ENCODE results near the gene SV2C. TPM values are rescaled to one million over a fixed set of nuclear protein-coding genes. Genes with fewer than 3 reads are reported as not detected.
"Not testable (repeated sequence)": the region's sequence is repeated elsewhere in the genome, so short reads cannot be mapped to it uniquely, and the experiment has no call there.

SV2C gene, protein sequence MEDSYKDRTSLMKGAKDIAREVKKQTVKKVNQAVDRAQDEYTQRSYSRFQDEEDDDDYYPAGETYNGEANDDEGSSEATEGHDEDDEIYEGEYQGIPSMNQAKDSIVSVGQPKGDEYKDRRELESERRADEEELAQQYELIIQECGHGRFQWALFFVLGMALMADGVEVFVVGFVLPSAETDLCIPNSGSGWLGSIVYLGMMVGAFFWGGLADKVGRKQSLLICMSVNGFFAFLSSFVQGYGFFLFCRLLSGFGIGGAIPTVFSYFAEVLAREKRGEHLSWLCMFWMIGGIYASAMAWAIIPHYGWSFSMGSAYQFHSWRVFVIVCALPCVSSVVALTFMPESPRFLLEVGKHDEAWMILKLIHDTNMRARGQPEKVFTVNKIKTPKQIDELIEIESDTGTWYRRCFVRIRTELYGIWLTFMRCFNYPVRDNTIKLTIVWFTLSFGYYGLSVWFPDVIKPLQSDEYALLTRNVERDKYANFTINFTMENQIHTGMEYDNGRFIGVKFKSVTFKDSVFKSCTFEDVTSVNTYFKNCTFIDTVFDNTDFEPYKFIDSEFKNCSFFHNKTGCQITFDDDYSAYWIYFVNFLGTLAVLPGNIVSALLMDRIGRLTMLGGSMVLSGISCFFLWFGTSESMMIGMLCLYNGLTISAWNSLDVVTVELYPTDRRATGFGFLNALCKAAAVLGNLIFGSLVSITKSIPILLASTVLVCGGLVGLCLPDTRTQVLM
- total RNA-seq, result not detected

DNA sequence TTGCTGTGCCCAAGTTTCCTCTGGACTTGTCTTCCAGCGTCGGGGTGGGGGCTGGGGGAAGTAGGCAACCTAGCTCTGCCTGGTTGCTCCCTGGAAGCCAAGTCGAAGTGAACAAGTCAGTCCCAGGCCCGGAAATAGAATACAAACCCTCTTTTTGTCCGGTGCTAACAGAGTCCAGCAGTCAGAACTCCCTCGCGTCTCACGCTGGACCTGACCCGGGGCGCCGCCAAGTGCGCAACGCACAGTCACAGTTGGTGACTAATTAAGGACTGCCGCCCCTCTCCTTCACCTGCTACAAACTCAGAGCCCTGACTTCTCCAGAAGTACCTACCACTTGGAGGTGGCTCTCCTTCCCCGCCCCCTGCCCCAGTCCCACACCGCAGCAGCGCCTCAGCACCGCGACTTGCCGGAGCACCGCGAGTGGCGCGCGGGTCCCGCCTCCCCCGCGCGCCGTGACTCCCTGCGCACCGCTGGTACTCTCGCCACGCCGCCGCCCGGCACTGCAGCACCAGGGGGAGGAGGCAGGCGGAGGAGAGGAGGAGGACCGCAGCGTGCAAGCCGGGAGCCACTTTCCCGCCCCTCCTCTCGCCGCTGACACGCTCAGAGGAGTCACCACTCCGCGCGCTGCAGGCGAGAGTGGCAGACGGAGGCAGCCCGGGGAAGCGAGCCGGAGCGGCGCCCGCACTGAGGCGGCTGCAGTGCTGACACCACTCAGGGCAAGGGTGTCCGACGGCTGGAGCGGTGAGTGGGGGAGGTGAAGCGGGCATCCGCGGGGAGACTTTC lies at the start of gene SV2C:
Gene SV2C, plus strand, starts transcription at position 612 of the 783 bp plus-strand sequence. CDS start 48,368 bp downstream, outside the sequence.
- H3K9me3 Mint-ChIP-seq, result no peaks in the 10 kb centered on the region
- peak within 1 kb of the TSS; percentile 71 for H3K4me3 Mint-ChIP-seq
- DNase-seq, result peak; percentile 52
- H3K36me3 Mint-ChIP-seq, result no peaks in the 10 kb centered on the region
- peaks cover 24% of the 10 kb centered on the region for H3K4me1 Mint-ChIP-seq
- H3K27me3 Mint-ChIP-seq, result peaks cover 88% of the 10 kb centered on the region
- no peak within 1 kb of the TSS for H3K27ac Mint-ChIP-seq

DNA sequence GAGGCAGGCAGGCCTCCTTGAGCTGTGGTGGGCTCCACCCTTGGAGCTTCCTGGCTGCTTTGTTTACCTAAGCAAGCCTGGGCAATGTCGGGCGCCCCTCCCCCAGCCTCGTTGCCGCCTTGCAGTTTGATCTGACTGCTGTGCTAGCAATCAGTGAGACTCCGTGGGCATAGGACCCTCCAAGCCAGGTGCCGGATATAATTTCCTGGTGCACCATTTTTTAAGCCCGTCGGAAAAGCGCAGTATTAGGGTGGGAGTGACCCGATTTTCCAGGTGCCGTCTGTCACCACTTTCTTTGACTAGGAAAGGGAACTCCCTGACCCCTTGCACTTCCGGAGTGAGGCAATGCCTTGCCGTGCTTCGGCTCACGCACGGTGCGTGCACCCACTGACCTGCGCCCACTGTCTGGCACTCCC lies 45.4 kb upstream of the SV2C start:
- not testable (repeated sequence) for DNase-seq, H3K9me3 Mint-ChIP-seq, H3K27ac Mint-ChIP-seq, H3K4me1 Mint-ChIP-seq, H3K36me3 Mint-ChIP-seq
- H3K4me3 Mint-ChIP-seq, result peak overlapping the region; percentile 3
- peaks cover 36% of the 10 kb centered on the region for H3K27me3 Mint-ChIP-seq

DNA sequence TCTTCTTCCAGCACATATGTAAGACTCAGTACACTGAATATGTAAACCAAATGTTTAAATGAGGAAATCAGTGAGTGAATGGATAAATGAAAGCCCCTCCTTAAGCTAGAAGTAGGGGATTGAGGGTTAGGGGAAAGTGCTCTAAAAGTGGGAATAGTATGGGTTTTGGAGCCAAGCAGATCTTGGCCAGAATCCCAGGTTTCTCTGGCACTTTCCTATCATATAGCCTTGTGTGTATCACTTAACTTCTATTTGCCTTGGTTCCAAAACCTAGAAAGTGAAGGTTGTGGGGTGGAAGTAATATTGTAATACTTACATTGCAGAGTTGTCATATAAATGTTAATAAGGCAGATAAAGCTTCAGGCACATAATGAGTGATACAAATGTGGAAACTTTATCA lies 45.0 kb upstream of the SV2C start:
- Mint-ChIP-seq H3K27me3 (peaks cover 36% of the 10 kb centered on the region), H3K4me1 (peaks cover 5% of the 10 kb centered on the region), H3K27ac (no peak overlapping the region), H3K4me3 (peak overlapping the region; percentile 3), H3K36me3 (no peaks in the 10 kb centered on the region), H3K9me3 (peaks cover 1% of the 10 kb centered on the region)
- no peak for DNase-seq

DNA sequence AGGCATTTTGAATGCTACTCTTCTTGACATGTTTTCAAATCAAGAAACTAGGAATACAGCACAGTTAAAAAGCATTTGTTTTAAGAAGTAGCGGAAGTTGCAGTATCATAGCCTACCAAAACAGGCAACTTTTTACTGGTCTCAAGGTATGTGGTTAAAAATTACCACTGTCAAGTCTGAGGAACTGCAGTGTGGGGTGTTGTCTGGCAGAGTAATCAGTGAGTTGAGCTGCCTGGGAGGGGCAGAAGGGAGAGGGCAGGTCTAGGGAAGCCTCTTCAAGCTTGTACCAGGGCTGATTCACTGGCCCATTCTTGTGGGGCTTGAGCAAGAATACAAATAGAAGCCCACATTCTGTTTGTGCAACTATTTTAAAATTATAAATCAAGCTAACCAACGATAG lies 42.4 kb upstream of the SV2C start:
- peaks cover 1% of the 10 kb centered on the region for H3K9me3 Mint-ChIP-seq
- no peaks in the 10 kb centered on the region for H3K36me3 Mint-ChIP-seq
- H3K4me1 Mint-ChIP-seq, result peaks cover 5% of the 10 kb centered on the region
- H3K27me3 Mint-ChIP-seq, result peaks cover 25% of the 10 kb centered on the region
- no peak overlapping the region for H3K27ac Mint-ChIP-seq
- no peak for DNase-seq
- no peak overlapping the region for H3K4me3 Mint-ChIP-seq

DNA sequence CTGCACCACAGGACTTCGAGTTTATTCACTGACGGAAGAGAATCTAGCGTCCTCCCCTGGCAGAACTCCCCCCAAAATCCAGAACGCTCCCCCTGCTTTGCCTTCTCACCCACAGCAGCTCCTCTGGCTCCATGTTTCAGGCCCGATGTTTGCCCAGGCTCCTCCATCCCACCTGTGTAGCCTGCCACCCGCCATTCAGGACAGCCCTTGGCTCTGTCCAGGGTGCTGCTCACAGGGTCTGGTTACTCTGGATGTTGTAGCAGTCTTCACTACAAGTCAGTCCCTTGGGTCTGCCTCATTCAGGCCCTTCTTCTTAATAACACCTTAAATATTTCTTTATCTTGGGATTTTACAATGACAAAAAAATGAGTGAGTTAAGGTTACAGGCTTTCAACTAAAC lies 41.3 kb upstream of the SV2C start:
- H3K4me1 Mint-ChIP-seq, result peaks cover 5% of the 10 kb centered on the region
- no peak for DNase-seq
- H3K27ac Mint-ChIP-seq, result no peak overlapping the region
- no peaks in the 10 kb centered on the region for H3K36me3 Mint-ChIP-seq
- H3K9me3 Mint-ChIP-seq, result no peaks in the 10 kb centered on the region
- peaks cover 26% of the 10 kb centered on the region for H3K27me3 Mint-ChIP-seq
- no peak overlapping the region for H3K4me3 Mint-ChIP-seq

DNA sequence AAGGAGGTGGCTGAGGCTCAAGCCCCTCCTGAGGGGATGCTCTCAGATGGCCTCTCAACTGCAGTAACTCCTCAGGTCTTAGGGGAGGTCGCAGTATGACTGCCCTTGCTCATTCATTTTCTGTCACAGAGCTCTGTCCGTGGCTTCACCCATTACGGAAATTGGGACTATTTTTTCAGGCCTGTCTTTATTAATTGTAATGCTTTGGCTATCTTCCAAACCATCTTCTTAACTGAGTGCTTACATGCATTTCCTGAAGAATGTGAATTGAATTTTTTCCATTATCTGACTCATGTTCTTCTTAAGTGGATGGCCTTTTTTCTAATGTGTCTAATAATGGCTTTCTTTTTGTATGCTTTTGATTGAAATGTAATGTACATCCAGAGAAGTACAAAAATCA lies 36.4 kb upstream of the SV2C start:
- H3K9me3 Mint-ChIP-seq, result no peaks in the 10 kb centered on the region
- H3K4me3 Mint-ChIP-seq, result no peak overlapping the region
- H3K27me3 Mint-ChIP-seq, result peaks cover 17% of the 10 kb centered on the region
- no peaks in the 10 kb centered on the region for H3K4me1 Mint-ChIP-seq
- no peak for DNase-seq
- H3K27ac Mint-ChIP-seq, result no peak overlapping the region
- H3K36me3 Mint-ChIP-seq, result no peaks in the 10 kb centered on the region

DNA sequence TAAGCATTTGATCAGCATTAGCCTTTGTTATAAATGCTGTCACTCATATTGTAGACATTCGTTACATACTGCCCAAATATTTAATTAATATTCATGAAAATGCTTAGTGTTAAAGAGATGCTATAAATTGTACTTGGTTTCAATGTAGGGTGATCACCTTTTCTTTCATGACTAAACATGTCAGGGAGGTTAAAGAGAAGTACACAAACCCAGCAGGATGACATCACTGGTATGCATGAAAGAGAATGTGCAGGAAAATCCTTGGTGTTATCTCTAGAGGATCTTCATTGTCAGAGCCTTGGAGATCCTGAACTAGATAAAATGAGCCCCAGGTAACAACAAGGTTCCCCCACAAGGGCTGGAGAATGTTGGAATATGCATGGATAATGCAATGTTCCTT lies 33.0 kb upstream of the SV2C start:
- DNase-seq, result no peak
- Mint-ChIP-seq H3K9me3 (no peaks in the 10 kb centered on the region), H3K27ac (no peak overlapping the region), H3K36me3 (no peaks in the 10 kb centered on the region), H3K4me1 (no peaks in the 10 kb centered on the region), H3K27me3 (peaks cover 25% of the 10 kb centered on the region), H3K4me3 (no peak overlapping the region)

DNA sequence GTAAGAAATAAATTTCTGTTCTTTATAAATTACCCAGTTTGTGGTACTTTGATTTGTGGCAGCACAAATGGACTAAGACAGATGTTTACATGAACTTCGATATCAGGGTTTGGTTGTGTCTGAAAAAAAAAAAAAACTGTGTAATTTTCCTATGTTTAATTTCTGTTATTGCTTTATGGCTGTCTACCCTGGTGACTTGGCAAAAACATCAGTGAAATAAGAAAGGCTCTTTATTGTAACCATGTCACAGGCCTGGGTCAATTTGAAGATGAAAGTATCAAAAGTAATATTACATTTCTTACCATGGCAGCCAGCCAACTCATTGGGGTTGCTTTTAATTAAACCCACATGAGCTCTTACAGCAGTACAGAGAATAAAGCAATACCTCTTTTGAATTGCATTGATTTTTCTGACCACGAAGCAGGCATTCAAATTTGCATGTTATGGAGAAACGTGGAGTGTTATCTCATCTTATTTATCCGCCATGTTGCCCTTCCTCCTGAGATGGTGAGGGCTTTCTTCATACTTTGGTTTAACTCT lies 20.6 kb upstream of the SV2C start:
- Mint-ChIP-seq H3K9me3 (no peaks in the 10 kb centered on the region), H3K4me3 (no peak overlapping the region), H3K27ac (no peak overlapping the region), H3K27me3 (peaks cover 12% of the 10 kb centered on the region), H3K36me3 (no peaks in the 10 kb centered on the region), H3K4me1 (no peaks in the 10 kb centered on the region)
- DNase-seq, result no peak

DNA sequence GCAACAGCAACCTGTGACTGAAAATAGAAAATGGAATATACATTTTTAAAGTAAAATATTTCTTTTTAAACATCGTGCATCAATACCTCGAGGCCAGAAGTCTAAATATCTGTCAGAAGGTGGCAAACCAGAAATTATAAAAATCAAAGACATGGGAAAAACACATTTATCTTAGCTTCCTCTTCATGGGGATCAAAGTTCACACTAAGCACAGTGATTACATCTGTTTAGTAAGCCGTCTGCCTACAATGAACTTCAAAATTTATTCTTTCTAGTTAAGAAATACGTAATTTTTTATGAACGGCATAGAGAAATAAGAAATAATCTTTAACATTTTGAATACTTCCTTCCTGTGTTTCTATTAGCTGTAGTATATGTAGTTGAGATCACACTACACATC lies 17.9 kb upstream of the SV2C start:
- no peak for DNase-seq
- Mint-ChIP-seq H3K4me3 (no peak overlapping the region), H3K9me3 (no peaks in the 10 kb centered on the region), H3K27ac (no peak overlapping the region), H3K36me3 (no peaks in the 10 kb centered on the region), H3K27me3 (peaks cover 15% of the 10 kb centered on the region), H3K4me1 (no peaks in the 10 kb centered on the region)

DNA sequence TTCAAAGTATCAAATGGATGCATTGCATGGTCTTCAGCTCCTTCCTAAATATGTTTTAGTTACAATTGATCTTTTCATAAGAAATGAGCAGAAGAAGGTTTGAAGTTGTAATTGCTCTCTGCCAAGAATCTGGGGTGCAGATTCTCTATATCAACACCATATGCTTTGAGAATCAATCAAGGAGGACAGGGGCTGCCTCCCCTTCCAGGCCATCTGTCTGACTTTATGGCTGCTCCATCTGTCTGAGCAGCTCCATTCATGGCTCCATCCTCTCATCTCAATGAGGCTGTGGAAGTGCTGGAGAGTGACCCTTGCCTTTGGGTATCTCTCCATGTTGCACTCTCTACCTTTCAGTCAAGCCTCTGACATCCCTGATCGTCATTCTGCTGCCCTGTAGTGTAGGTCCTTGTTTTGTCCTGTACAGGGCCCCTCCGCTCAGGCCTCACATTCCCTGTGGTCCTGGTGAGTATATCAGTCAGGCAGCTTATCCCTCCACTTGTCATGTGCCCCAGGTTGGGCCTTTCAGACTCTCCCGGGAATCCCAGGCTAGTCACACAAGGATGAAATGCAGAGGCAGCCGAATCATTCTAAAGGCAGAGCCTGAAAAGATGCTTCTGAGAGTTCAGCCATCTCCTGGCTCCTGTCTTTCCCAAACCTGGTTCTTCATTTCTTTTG lies 14.0 kb upstream of the SV2C start:
- H3K4me3 Mint-ChIP-seq, result no peak overlapping the region
- DNase-seq, result no peak
- no peak overlapping the region for H3K27ac Mint-ChIP-seq
- no peaks in the 10 kb centered on the region for H3K4me1 Mint-ChIP-seq
- no peaks in the 10 kb centered on the region for H3K9me3 Mint-ChIP-seq
- H3K36me3 Mint-ChIP-seq, result no peaks in the 10 kb centered on the region
- peaks cover 28% of the 10 kb centered on the region for H3K27me3 Mint-ChIP-seq

DNA sequence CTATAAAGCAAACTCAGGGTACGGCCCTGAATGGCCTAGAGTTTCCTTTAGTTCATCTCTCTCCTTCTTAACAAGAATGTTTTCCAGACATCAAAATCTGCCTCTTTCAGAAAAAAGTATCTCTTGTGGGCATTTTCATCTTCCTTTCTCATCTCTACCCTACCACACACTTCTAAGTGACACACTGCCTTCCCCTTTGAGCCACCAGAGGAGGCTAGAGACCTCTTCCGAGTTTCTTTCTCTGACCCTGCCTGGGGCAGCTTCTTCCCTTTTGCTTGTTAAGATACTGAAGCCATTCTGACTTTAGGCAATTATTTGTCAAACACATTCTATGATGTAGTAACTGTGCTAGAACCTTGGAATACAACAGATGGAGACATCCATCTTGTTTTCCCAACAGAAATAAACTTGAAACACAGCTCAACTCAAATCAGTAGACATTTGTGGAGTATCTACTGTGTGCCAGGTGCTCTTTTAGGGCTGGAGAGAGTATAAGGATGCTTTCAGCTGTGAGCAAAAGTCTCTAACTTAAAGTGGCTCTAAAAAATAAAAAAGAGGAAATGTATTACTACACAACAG lies 8.6 kb upstream of the SV2C start:
- H3K4me1 Mint-ChIP-seq, result no peaks in the 10 kb centered on the region
- peaks cover 68% of the 10 kb centered on the region for H3K27me3 Mint-ChIP-seq
- H3K27ac Mint-ChIP-seq, result no peak overlapping the region
- no peak overlapping the region for H3K4me3 Mint-ChIP-seq
- H3K9me3 Mint-ChIP-seq, result no peaks in the 10 kb centered on the region
- DNase-seq, result peak; percentile 4
- no peaks in the 10 kb centered on the region for H3K36me3 Mint-ChIP-seq

DNA sequence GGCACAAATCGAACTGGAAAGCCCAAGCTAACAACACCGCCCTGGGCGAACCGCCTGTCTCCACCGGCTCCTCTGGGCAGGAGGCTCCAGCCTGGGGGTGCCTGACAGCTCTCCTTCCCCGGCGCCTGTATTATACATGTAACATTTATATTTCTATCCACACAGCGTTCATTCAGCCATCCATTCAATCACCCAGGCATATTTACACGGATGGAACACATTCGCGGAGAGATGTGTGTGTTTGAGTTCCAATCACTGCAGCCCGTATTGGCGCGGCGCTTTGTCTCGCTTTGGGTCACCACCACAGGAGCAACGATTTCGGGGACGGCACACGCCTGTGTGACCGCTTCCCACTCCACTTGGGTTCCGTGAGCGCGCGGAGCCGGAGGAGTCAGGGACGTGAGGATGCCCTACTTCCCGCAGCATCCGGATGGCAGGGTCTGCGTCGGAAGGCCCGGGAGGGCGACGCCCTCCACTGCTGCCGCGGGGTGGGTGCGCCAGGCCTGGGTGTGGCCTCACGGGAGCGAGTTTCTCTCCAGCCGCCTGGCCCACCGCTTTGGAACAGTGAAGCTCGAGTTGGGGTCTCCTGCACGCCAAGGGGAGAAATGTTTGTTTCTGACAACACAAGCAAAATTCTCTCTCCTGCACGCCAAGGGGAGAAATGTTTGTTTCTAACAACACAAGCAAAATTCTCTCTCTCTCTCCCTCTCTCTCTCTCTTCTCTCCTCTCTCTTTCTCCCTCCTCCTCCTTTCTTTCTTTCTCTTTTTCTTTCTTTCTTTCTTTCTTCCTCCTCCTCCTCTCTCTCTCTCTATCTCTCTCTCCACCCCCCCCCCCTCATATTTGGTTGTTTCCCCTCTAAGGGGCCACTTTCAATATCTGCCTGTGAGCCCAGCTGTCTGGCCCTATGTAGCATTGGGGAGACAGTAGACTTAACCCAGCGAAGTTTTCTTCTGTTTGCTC lies 1.1 kb upstream of the SV2C start:
- H3K4me1 Mint-ChIP-seq, result peaks cover 24% of the 10 kb centered on the region
- no peaks in the 10 kb centered on the region for H3K36me3 Mint-ChIP-seq
- DNase-seq, result peak; percentile 9
- peaks cover 91% of the 10 kb centered on the region for H3K27me3 Mint-ChIP-seq
- peak overlapping the region; percentile 71 for H3K4me3 Mint-ChIP-seq
- H3K9me3 Mint-ChIP-seq, result no peaks in the 10 kb centered on the region
- H3K27ac Mint-ChIP-seq, result no peak overlapping the region

All from activated naive CD8-positive, alpha-beta T cell treated with anti-CD3 and anti-CD28 coated beads for 36 hours (primary cell).